ENCODE results near the gene RUFY1. TPM values are rescaled to one million over a fixed set of nuclear protein-coding genes. Genes with fewer than 3 reads are reported as not detected.

The RUFY1 gene
- total and polyA plus RNA-seq, 12 donors: 17.0 to 38.3 (median 21.4) TPM

DNA sequence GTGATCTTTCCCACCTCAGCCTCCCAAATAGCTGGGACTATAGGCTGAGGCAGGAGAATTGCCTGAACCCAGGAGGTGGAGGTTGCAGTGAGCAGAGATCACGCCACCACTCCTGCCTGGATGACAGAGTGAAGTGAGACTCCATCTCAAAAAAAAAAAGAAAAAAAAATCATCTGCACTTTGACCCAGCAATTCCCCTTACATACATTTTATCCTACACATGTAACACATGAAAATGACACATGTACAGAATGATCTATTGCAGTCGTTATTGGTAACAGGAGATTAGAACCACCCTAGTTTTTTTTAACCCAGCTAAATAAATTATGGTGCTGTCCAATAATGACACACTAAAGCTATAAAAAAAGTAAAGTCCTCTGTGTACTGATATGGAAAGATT lies 14.2 kb downstream of the RUFY1 start:
- no peak for DNase-seq

DNA sequence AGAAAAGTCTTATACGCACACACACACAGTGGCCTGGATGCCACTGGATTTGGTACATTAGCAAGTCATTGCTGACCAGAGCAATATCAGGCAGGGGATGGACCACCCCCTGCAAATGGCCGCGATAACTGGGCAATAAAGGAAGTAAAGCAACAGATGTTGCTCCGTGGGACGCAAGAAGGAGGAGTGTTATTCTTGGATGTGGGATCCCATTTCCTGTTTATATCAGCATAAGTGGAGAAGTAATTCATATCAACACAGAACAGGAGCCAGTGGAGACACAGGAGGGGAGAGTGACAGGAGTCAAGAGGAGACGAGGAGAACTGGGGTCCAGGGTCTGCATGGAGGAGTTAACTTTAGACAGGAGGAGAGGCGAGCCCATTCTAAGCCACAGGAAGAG lies 18.4 kb downstream of the RUFY1 start:
- H3K27ac ChIP-seq: peak overlapping the region in 7 of 10 donors; percentile 31 to 73 (median 49)
- WGBS, 2 donors: 44 to 55% methylated on average over 7 of the region's 7 CpGs
- intact Hi-C loops (cut with DNase I): no loop called here
- TF ChIP-seq, protein P1, sequence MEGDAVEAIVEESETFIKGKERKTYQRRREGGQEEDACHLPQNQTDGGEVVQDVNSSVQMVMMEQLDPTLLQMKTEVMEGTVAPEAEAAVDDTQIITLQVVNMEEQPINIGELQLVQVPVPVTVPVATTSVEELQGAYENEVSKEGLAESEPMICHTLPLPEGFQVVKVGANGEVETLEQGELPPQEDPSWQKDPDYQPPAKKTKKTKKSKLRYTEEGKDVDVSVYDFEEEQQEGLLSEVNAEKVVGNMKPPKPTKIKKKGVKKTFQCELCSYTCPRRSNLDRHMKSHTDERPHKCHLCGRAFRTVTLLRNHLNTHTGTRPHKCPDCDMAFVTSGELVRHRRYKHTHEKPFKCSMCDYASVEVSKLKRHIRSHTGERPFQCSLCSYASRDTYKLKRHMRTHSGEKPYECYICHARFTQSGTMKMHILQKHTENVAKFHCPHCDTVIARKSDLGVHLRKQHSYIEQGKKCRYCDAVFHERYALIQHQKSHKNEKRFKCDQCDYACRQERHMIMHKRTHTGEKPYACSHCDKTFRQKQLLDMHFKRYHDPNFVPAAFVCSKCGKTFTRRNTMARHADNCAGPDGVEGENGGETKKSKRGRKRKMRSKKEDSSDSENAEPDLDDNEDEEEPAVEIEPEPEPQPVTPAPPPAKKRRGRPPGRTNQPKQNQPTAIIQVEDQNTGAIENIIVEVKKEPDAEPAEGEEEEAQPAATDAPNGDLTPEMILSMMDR (IDR thresholded peaks at IDR 0.05): no peak
- peaks cover 0 to 100% (median 48%) of the 10 kb centered on the region in 9 donors for H3K36me3 ChIP-seq
- H3K27me3 ChIP-seq: no peaks in the 10 kb centered on the region
- ATAC-seq (peak in 6 of 8 donors; percentile 35 to 61 (median 45)), DNase-seq (no peak)
- peak overlapping the region in 1 of 10 donors; percentile 14 for H3K4me3 ChIP-seq
- H3K4me1 ChIP-seq: peaks cover 0 to 21% (median 4%) of the 10 kb centered on the region in 9 donors
- H3K9me3 ChIP-seq: no peaks in the 10 kb centered on the region

More for the DNA sequence above, 14.2 kb downstream of the RUFY1 start:
- TF ChIP-seq, protein P1 (IDR thresholded peaks at IDR 0.05): no peak
- no peak for ATAC-seq
- no peaks in the 10 kb centered on the region for H3K27me3 ChIP-seq
- no peaks in the 10 kb centered on the region for H3K9me3 ChIP-seq
- WGBS, 2 donors: 69 to 83% methylated on average over 2 of the region's 2 CpGs
- peaks cover 4 to 26% (median 9%) of the 10 kb centered on the region in 9 donors for H3K4me1 ChIP-seq
- no peak overlapping the region for H3K4me3 ChIP-seq
- peaks cover 0 to 90% (median 54%) of the 10 kb centered on the region in 9 donors for H3K36me3 ChIP-seq
- no peak overlapping the region for H3K27ac ChIP-seq
- intact Hi-C loops (cut with DNase I): no loop called here

DNA sequence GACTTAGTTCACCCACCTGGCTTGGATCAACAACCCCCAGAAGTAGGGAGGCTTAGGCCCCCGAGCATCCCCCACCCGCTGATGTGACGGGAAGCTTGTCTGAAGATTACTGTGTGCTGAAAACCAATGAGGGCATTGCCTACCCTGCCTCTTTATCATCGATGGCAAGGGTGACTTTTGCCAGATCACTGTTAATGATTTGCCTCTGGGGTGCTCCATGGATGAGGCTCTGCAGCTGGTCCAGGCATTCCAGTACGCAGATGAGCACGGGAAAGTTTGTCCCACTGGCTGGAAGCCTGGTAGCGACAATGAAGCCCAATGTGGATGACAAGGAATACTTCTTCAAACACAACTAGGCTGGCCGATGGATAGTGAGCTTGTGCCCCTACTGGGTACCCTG lies 22.0 kb downstream of the RUFY1 start:
- DNase-seq (no peak), ATAC-seq (peak in 1 of 8 donors; percentile 34)
- no peak overlapping the region for H3K4me3 ChIP-seq
- peaks cover 0 to 100% (median 40%) of the 10 kb centered on the region in 9 donors for H3K36me3 ChIP-seq
- no peaks in the 10 kb centered on the region for H3K9me3 ChIP-seq
- H3K27me3 ChIP-seq: no peaks in the 10 kb centered on the region
- TF ChIP-seq, protein P1 (IDR thresholded peaks at IDR 0.05): no peak
- 87 to 89% methylated on average over 8 of the region's 8 CpGs for WGBS, 2 donors
- H3K27ac ChIP-seq: peak overlapping the region in 2 of 10 donors; percentile 17 to 31
- H3K4me1 ChIP-seq: peaks cover 0 to 21% (median 4%) of the 10 kb centered on the region in 9 donors
- intact Hi-C loops (cut with DNase I): no loop called here

DNA sequence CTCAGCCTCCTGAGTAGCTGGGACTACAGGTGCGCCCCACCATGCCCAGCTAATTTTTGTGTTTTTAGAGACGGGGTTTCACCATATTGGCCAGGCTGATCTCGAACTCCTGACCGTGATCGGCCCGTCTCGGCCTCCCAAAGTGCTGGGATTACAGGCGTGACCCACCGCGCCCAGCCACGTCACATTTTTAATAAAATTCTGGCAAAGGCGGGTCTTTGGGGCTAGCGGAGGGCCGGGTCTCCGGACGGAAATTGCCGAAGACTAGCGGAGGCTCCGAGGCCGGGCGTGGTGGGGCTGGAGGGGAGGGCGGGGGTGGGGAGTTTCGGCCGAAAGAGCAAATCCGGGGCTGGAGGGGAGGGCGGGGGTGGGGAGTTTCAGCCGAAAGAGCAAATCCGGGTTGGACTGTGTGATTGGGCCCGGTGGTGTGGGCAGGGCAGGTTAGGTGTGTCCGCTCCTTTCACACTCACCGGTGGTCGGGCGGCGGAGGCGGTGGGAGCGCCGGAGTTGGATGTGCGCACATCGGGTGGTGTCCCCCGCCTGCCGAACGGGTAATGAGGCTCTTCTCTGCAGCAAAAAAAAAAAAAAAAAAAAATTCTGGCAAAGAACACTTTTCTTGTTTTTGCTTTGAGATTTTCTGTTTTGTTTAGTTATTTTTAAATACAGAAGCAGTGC lies 27.1 kb downstream of the RUFY1 start:
- H3K9me3 ChIP-seq: no peaks in the 10 kb centered on the region
- DNase-seq (no peak), ATAC-seq (no peak)
- H3K4me3 ChIP-seq: no peak overlapping the region
- intact Hi-C loops (cut with DNase I): no loop called here
- peaks cover 0 to 96% (median 22%) of the 10 kb centered on the region in 9 donors for H3K36me3 ChIP-seq
- WGBS, 2 donors: 97% methylated on average over 42 of the region's 42 CpGs
- H3K4me1 ChIP-seq: peaks cover 0 to 9% (median 0%) of the 10 kb centered on the region in 9 donors
- H3K27ac ChIP-seq: no peak overlapping the region
- no peaks in the 10 kb centered on the region for H3K27me3 ChIP-seq
- TF ChIP-seq, protein P1 (IDR thresholded peaks at IDR 0.05): no peak
